Measurements from ENCODE around the gene LARP1.
"Not testable (repeated sequence)": the region's sequence is repeated elsewhere in the genome, so short reads cannot be mapped to it uniquely, and the experiment has no call there.

LARP1 gene

DNA sequence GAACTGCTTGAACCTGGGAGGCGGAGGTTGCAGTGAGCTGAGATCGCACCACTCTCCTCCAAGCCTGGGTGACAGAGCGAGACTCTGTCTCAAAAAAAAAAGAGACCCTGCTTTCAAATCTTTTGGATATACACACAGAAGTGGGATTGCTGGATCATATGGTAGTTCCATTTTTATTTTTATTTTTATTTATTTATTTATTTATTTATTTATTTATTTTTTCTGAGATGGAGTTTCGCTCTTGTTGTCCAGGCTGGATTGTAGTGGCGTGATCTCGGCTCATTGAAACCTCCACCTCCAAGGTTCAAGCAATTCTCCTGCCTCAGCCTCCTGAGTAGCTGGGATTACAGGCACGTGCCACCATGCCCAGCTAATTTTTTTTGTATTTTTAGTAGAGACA, 19.8 kb upstream of the LARP1 start:
- DNase-seq (ENCODE audit: low spot score), result not testable (repeated sequence)

DNA sequence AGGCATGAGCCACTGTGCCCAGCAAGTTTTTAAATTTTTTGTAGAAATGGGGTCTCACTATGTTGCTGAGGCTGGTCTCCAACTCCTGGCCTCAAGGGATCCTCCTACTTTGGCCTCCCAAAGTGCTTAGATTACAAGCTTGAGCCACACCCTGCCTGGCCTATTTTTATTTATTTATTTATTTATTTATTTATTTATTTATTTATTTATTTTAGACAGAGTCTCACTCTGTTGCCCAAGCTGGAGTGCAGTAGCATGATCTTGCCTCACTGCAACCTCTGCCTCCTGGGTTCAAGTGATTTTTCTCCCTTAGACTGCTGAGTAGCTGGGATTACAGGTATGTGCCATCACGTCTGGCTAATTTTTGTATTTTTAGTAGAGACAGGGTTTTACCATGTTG, 18.8 kb upstream of the LARP1 start:
- not testable (repeated sequence) for DNase-seq (ENCODE audit: low spot score)

DNA sequence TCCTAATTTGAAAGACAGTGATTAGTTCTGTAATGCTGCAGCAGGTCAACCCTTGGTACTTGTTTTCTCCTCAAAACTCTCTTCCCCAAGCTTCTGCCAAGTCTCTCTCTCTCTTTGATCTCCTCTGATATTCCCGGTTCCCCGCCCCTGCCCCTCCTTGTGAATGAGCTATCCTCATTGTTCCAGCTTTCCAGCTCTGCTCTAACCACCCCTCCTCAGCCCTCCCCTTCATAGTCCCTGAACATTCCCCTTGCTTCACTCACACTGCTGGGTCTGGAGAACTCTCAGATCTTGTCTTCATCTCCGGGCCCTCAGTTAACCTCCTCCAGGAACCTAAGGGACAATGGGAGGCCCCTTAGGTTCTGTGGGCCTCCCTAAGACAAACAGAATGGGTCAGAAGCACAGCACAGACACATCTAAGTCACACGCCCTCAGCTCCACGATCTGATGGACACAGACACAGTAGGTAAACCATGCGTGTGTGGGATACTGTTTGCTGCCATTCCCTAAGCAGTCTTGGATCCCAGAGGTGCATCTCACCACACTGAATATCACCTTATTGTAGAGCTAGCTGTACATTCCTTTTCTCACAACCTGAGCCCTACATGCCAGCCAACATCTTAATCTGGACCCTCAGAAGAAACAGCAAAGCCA, 17.4 kb upstream of the LARP1 start:
- DNase-seq (ENCODE audit: low spot score), result no peak

DNA sequence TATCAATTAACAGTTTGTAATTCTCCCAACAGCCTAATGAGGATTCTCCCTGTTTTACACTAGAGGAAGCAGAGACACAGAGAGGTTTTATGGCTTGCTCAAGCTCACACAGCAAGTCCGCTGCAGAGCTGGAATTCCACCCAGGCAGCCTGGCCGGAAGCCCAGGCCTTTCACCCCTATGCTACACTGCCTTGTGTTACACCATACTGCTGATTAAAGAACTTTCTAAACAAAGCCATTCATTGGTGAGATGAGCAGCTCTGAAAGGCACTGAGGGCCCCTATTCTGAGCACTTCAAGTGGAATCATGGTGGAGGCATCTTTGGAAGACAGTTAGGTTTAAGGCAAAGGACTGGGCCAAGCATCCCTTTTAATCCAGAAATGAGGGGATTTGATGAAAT, 14.7 kb upstream of the LARP1 start:
- no peak for DNase-seq (ENCODE audit: low spot score)

DNA sequence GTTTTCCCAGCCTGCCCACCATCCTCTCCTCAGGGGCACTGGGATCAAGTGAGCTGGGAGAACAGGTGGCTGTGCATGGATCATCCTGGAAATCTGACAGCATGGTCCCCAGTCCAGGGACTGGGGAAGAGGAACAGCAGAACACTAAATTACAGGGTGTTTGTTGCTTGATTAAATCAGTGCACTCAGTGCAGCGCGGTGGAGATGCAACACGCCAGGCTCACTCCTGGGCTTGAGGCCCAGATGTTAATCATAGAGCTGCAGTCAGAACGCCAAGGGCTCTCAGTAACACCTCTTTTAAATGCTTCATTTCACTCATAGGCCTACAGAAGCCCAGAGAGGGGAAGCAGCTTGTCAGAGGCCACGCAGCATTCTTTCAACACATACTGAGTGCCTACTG, 14.2 kb upstream of the LARP1 start:
- no peak for DNase-seq (ENCODE audit: low spot score)

DNA sequence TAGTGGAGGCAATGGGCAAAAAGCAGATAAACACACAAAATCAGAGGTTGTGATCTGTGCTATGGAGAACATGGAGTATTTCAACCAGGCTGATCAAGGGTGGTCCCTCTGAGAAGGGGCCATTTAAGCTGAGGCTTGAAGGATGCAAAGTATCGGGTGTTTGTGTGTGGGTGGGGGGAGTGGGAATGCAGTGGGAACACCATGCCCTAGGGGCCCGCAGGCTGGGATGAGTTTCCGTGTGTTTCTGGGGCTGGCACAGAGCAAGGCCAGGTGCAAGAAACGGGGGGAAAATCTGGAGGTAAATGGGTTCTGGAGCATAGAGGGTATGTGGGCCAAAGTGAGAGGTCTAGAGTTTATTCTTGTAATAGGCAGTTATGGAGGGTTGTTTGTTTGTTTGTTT, 13.8 kb upstream of the LARP1 start:
- DNase-seq (ENCODE audit: low spot score), result no peak

DNA sequence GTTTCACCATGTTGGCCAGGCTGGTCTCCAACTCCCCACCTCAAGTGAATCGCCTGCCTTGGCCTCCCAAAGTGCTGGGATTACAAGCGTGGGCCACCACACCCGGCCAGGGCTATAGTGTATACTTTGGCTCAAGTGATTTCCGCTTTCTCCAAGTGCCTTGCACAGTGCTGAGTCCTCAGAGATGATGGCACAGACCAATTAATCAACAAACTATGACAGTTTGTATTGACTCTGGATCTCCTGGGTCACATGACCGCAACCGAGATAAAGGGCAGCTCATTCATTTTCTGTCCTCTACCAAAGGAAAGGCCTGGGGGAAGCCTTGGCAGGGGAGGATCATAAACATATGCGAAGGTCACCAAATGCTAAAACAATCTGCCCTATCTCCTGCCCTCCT, 11.4 kb upstream of the LARP1 start:
- no peak for DNase-seq (ENCODE audit: low spot score)

DNA sequence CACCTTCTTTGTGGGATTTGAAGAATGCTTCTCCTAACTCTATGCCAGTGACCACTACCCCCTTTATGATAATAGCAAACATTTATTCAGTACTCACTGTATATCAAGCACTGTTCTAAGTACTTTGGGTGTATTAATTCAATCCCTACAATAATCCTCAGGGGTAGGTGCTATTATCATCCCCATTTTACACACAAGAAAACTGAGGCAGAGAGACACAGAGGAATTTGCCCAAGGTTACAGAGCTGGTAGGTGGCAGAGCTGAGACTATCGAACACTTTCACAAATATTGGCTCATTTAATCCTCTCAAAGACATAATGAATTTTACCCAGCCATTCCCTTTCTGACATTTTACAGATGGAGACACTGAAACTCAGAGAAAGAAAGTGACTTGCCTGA, 9.8 kb upstream of the LARP1 start:
- no peak for DNase-seq (ENCODE audit: low spot score)

DNA sequence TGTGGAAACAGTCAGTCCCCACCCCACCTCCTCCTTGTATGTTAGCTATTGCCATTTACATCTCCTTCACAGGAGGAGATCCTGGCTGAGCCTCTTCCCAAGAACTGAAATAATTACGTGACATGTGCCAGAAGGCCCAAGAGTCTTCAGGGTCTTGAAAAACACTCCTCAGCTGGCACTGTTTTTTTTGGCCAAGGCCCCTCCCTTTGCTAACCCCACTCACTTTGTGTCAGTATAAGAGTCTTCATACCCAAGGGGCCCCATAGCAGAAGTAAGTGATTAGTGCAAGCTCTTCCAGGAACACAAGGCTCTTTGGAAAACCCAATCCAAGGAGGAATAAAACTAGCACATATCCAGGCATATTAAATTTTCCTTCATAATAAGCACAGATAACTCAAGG, 5.7 kb upstream of the LARP1 start:
- no peak for DNase-seq (ENCODE audit: low spot score)

DNA sequence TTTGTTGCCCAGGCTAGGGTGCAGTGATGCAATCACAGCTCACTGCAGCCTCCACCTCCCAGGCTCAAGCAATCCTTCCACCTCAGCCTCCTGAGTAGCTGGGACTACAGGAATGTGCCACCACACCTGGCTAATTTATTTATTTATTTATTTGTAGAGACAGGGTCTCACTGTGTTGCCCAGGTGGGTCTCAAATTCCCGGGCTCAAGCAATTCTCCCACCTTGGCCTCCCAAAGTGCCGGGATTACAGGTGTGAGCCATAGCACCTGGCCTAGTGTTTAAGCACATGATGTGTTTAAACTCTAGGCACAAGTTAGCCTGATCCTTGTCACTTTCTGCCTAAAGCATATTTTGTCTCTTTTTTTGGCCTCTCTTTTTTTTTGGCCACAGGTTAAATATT, 4.5 kb upstream of the LARP1 start:
- not testable (repeated sequence) for DNase-seq (ENCODE audit: low spot score)

DNA sequence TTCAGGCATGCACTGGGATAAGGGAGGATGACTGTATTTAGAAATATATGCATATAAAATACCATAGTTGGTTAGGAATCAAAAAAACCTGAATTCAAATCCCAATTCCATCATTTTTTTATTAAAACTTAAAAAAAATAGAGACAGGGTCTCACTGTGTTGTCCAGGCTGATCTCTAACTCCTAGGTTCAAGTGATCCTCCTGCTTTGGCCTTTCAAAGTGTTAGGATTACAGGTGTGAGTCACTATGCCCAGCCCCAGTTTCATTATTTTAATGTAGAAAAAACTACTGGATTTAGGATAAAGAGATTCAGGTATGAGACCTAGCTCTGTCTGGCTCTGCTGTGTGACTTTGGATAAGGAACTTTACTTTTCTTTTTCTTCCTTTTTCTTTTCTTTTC, 3.3 kb upstream of the LARP1 start:
- DNase-seq (ENCODE audit: low spot score), result no peak

DNA sequence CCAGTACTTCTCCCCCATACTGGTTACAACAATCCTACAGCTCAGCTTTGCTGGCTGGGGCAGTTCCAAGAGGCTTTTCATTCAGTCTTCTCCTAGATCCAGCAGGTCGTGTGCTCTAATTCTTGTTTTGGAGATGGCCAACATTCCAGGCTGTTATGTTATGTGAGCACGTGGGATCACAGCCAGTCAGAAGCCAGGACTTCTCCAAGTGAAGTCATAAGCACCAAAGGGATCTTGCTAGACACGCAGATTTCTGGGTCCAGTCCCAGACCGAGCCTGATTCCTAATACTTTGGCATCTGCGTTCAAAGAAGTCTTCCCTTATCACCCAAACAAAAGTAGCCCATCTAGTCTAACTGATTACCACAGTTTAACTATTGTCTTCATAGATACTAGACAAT, 1.4 kb upstream of the LARP1 start:
- DNase-seq (ENCODE audit: low spot score), result peak; percentile 49

DNA sequence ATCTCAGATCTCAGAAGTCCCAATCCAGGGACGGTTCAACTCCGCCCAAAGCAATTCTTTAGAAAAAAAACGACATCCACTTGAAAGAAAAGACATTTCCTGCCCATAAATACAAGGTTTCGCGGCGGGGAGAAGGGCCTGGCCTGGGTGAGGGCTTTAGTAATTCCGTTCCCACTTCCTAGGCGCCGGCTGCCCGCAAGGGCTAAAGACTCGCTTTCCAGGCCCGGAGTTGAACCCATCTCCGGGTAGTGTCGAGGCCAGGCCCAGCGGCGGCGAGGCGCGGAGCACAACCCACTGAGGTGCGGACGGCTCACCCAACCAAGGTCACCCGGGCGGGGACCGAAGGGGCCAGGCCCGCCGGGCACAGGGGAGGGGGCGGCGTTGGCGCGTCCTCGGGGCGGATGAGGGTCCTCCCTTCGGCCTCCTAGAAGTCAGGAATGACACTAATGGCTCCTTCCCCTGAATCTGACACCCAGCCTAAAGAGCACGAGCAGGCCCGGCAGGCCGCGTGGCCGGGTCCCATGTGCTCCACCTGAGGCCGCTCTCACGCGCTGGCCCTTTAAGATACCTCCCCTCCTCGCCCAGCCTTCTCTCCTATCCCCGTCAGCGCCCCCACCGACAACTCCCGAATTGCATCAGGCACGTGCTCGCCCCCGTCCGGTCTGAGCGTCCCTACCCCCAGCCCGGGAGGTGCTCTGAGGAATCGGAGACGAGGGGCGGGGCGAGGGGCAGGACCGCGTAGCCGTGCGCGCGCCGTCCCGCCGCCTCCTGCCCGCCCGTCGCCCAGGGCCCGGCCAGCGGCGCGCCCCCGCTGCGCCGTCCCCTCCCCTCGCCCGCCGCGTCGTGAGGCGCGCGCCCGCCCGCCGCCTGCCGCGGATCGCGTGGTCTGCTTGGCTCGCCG, 467 bp upstream of the LARP1 start:
- peak; percentile 100 for DNase-seq (ENCODE audit: low spot score)

DNA sequence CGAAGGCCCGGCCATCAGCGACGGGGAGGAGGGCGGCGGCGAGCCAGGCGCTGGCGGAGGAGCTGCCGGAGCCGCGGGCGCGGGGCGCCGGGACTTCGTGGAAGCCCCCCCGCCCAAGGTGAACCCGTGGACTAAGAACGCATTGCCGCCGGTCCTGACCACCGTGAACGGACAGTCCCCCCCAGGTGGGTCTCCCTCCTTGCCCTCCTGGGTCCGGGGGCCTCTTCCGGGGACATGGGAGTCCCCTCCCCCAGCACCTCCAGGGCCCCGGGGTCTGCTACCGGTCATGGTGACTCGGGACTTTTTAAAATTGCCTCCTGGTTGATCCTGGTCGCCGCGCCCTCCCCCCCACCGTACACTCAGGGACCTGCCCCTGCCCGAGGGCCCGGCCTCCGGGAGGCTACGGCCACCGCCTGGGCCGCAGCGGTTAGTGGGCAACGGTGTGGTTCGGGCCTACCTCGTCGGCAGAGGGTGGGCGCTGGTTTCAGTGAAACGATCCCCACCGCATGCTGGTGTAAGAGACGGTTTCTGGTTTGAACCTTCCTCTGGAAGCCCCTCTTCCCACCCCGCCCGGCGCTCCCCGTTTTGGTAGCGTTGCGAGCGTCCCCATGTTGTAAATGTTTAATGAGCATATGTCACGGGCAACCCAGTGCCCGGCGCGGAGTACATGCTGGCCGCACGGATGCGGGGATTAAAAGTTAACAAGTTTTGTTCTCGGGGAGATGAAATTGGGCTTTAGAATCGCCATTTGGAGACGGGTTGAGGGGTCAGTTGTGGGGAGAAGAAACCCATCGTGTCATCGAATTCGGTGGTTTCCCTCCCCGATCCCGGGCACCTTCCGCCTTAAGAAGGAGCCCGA, 1.1 kb downstream of the LARP1 start:
- peak; percentile 20 for DNase-seq (ENCODE audit: low spot score)

DNA sequence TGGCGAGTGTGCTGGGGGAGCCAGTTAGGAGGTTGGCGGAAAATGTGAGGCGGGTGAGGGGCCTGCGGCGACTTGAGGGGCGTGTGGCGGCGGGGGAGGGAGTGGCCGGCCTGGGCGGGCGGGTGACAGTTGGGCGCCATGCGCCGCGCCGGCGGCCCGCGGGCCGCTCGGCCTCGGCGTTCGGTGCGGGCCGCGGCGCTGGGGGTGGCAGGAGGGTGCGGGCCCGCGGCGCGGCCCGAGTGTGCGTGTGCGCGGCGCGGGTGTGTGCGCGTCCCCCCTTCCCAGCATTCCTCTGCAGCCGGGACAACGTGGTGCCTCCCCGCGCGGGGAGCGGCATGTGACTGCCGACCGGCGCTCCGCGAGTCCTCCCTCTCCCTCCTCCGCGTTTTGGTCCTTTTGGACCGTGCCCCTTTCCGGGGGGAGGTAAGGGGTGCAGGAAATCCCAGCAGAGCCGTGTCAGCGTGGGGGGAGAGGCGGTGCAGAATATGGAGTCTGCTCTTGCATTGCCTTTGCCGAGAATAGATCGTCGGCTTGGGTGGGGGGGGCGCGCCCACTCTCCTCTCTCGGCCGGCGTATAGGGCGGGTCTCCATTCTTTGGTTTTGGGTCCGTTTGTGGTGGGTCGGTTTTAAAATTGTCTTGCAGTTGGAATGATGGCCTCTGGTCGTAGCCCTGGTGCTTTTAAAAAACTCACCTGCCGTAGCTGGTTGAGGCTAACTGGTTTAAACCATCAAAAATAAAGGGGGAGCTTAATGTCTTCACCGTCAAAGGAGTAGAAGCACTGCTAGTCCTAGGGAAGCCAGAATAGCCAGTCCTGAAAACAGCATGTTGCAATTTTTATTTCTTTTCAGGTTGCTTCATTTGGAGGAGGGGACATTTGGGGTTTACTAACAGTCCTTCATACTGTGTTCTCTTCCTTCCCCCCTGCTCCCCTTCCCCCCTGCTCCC, 2.0 kb downstream of the LARP1 start:
- DNase-seq (ENCODE audit: low spot score), result peak; percentile 23

DNA sequence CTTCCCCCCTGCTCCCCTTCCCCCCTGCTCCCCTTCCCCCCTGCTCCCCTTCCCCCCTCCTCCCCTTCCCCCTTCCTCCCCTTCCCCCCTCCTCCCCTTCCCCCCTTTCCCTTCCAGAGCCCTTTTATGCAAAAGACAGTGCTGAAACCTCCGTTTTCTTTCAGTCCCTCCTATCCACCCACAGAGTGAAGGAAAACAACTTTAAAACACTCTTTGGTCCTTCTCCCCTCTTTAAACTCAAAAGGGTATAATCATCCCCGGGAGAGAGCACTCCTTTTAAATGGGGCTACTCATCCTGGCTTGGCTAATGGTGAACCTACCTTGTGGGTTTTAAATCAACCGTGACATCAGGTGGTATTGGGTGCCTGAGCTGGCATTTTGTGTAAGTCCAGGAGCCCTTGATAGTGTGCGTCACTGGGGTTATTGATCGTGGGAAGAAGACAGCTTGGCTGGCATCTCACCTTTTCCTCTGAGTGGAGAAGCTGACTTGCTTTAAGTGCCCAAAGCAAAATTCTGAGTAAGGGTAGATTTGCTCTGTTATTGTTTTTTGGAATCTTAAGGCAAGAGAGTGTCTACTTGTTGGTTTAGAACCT, 2.7 kb downstream of the LARP1 start:
- DNase-seq (ENCODE audit: low spot score), result no peak

DNA sequence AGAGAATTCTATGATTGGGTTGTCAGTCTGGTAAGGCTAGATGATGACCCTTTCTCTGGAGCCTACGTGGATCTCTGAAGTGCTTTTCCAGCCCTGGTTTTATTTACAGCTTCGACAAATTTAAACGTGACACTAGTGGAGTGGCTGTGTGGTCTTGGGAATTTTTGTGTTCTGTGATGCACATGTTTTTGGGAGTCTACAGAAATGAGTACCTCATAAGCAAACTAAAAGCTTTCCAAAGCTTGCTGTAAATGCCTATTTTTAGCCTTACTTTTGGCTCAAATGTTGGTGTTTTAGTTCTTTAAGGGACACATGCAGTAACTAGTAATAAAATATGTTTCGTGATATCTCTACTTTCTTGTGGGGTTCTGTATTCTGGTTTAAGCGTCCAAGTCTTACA, 3.3 kb downstream of the LARP1 start:
- no peak for DNase-seq (ENCODE audit: low spot score)

DNA sequence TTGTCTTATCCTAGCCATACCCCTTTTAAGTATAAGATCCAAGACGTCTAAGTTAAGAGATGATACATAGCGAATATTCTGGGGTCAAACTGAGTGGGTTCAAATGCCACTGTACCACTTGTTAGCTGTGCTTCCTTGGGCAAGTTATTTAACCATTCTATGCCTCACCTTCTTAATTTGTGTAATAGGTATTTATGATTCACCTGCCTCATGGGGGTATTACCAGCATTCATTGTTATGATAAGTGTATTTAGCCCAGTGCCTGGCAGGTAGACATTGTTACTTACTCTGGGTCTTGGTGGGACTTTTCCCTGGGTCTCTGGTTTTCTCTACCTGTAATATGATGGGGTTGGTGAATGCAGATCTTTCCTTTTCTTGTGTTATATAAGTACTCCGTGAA, 3.8 kb downstream of the LARP1 start:
- no peak for DNase-seq (ENCODE audit: low spot score)

DNA sequence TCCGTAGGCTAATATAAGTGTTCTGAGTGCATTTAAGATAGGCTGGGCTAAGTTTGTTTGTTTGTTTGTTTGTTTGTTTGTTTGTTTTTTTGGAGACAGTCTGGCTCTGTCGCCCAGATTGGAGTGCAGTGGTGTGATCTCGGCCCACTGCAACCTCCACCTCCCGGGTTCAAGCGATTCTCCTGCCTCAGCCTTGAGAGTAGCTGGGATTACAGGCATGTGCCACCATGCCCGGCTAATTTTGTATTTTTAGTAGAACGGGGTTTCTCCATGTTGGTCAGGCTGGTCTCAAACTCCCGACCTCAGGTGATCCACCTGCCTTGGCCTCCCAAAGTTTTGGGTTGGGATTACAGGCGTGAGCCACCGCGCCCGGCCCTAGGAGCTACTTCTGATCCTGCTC, 4.7 kb downstream of the LARP1 start:
- DNase-seq (ENCODE audit: low spot score), result not testable (repeated sequence)

DNA sequence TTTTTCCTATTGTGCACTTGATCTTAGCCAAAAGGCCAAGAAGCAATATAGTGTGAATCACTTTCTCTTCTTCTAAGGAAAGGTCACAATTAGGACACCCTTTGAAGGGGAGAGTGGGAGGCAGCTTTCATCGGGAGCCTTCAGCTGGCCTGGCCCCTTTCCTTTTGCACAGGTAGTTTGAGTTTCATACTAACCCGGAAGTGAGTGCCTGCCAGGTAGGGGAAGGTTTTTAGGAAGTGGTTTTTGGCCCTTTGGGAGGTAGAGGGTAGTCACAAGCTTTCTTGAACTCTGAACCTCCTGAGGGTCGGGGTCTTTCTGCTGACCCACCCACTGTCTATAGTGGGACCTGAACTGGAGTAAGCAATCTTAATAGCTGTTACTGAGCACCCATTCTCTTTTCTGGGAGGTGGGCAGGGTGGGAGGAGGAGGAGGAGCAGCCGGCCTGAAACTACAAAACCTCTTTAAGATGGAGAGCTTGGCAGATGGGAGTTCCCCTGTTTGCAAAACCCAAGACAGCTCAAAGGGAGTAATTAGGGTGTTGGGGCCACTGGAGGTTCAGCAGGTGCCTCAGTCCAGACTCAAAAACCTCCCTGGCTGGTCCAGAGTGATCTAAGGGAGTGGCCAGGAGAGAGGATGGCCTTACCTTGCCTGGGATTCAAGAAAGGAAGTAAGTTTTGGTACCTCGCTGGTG, 6.0 kb downstream of the LARP1 start:
- no peak for DNase-seq (ENCODE audit: low spot score)

DNA sequence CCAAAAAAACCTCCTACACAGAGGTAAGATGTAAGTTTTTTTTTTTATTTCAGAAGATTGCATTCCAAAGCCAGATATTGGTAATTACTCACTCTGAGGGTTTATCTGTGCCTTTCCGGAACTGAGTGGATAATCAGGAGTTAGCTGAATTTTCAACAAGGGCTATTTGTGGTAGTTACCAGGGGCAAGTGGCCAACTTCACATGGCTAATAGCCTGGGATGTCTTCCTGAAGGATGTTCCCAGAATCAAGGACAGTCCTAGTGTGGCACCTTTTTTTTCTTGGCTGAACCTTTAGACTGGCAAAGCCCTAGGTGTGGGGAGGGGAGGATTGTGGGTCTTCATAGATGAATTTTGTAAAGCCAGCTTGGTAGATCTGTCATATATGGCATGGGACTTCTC, 7.1 kb downstream of the LARP1 start:
- no peak for DNase-seq (ENCODE audit: low spot score)
